ENCODE data around the gene HOXB9.

Gene HOXB9

GRCh38 chr17:48642843-48643696 is 16.9 kb upstream of the HOXB9 start:
- peaks cover 95% of the 10 kb centered on the region for H3K27me3 Mint-ChIP-seq
- no peak overlapping the region for H3K4me3 Mint-ChIP-seq
- no peaks in the 10 kb centered on the region for H3K9me3 Mint-ChIP-seq
- H3K4me1 Mint-ChIP-seq (ENCODE audit: low read depth), result peaks cover 19% of the 10 kb centered on the region
- no peaks in the 10 kb centered on the region for H3K36me3 Mint-ChIP-seq (ENCODE audit: low read depth)
- no peak for DNase-seq
- no peak overlapping the region for H3K27ac Mint-ChIP-seq

- Mint-ChIP-seq H3K9me3 (no peaks in the 10 kb centered on the region), H3K4me3 (no peak overlapping the region), H3K4me1 (ENCODE audit: low read depth) (peaks cover 13% of the 10 kb centered on the region), H3K36me3 (ENCODE audit: low read depth) (no peaks in the 10 kb centered on the region), H3K27me3 (peaks cover 96% of the 10 kb centered on the region), H3K27ac (no peak overlapping the region)
- DNase-seq, result no peak
These were observed 16.1 kb upstream of the HOXB9 start for GRCh38 chr17:48642059-48642842.

GRCh38 chr17:48641541-48642058 is 15.4 kb upstream of the HOXB9 start:
- H3K36me3 Mint-ChIP-seq (ENCODE audit: low read depth), result no peaks in the 10 kb centered on the region
- H3K9me3 Mint-ChIP-seq, result no peaks in the 10 kb centered on the region
- peaks cover 13% of the 10 kb centered on the region for H3K4me1 Mint-ChIP-seq (ENCODE audit: low read depth)
- no peak overlapping the region for H3K27ac Mint-ChIP-seq
- DNase-seq, result no peak
- H3K4me3 Mint-ChIP-seq, result no peak overlapping the region
- peaks cover 98% of the 10 kb centered on the region for H3K27me3 Mint-ChIP-seq

GRCh38 chr17:48640858-48641180 is 14.7 kb upstream of the HOXB9 start:
- Mint-ChIP-seq H3K9me3 (no peaks in the 10 kb centered on the region), H3K4me1 (ENCODE audit: low read depth) (peaks cover 15% of the 10 kb centered on the region), H3K27ac (no peak overlapping the region), H3K27me3 (peaks cover 98% of the 10 kb centered on the region), H3K4me3 (no peak overlapping the region), H3K36me3 (ENCODE audit: low read depth) (no peaks in the 10 kb centered on the region)
- no peak for DNase-seq

GRCh38 chr17:48639982-48640857 is 14.1 kb upstream of the HOXB9 start:
- H3K4me3 Mint-ChIP-seq, result no peak overlapping the region
- H3K9me3 Mint-ChIP-seq, result no peaks in the 10 kb centered on the region
- H3K27ac Mint-ChIP-seq, result no peak overlapping the region
- no peak for DNase-seq
- peaks cover 15% of the 10 kb centered on the region for H3K4me1 Mint-ChIP-seq (ENCODE audit: low read depth)
- H3K27me3 Mint-ChIP-seq, result peaks cover 98% of the 10 kb centered on the region
- H3K36me3 Mint-ChIP-seq (ENCODE audit: low read depth), result no peaks in the 10 kb centered on the region

GRCh38 chr17:48639136-48639535 is 13.0 kb upstream of the HOXB9 start:
- no peak for DNase-seq
- Mint-ChIP-seq H3K36me3 (ENCODE audit: low read depth) (no peaks in the 10 kb centered on the region), H3K9me3 (no peaks in the 10 kb centered on the region), H3K4me1 (ENCODE audit: low read depth) (peaks cover 19% of the 10 kb centered on the region), H3K4me3 (no peak overlapping the region), H3K27ac (no peak overlapping the region), H3K27me3 (peaks cover 98% of the 10 kb centered on the region)

GRCh38 chr17:48637323-48638260 is 11.4 kb upstream of the HOXB9 start:
- no peak for DNase-seq
- Mint-ChIP-seq H3K27me3 (peaks cover 96% of the 10 kb centered on the region), H3K9me3 (no peaks in the 10 kb centered on the region), H3K4me3 (no peak overlapping the region), H3K4me1 (ENCODE audit: low read depth) (peaks cover 25% of the 10 kb centered on the region), H3K36me3 (ENCODE audit: low read depth) (no peaks in the 10 kb centered on the region), H3K27ac (no peak overlapping the region)

GRCh38 chr17:48636177-48637018 is 10.2 kb upstream of the HOXB9 start:
- peaks cover 96% of the 10 kb centered on the region for H3K27me3 Mint-ChIP-seq

GRCh38 chr17:48634493-48635208 is 8.5 kb upstream of the HOXB9 start:
- no peak overlapping the region for H3K27ac Mint-ChIP-seq
- DNase-seq, result no peak
- H3K36me3 Mint-ChIP-seq (ENCODE audit: low read depth), result no peaks in the 10 kb centered on the region
- H3K27me3 Mint-ChIP-seq, result peaks cover 98% of the 10 kb centered on the region
- peak overlapping the region; percentile 71 for H3K4me3 Mint-ChIP-seq
- H3K9me3 Mint-ChIP-seq, result no peaks in the 10 kb centered on the region
- peaks cover 16% of the 10 kb centered on the region for H3K4me1 Mint-ChIP-seq (ENCODE audit: low read depth)

More at GRCh38 chr17:48636177-48637018, 10.2 kb upstream of the HOXB9 start:
- H3K27ac Mint-ChIP-seq, result no peak overlapping the region
- no peaks in the 10 kb centered on the region for H3K9me3 Mint-ChIP-seq
- peak overlapping the region; percentile 31 for H3K4me3 Mint-ChIP-seq
- peak; percentile 85 for DNase-seq
- H3K36me3 Mint-ChIP-seq (ENCODE audit: low read depth), result no peaks in the 10 kb centered on the region
- peaks cover 18% of the 10 kb centered on the region for H3K4me1 Mint-ChIP-seq (ENCODE audit: low read depth)

GRCh38 chr17:48633266-48633677 is 7.1 kb upstream of the HOXB9 start:
- H3K9me3 Mint-ChIP-seq, result no peaks in the 10 kb centered on the region
- H3K27ac Mint-ChIP-seq, result no peak overlapping the region
- no peaks in the 10 kb centered on the region for H3K36me3 Mint-ChIP-seq (ENCODE audit: low read depth)
- DNase-seq, result peak; percentile 29
- H3K4me1 Mint-ChIP-seq (ENCODE audit: low read depth), result peaks cover 16% of the 10 kb centered on the region
- H3K27me3 Mint-ChIP-seq, result peaks cover 98% of the 10 kb centered on the region
- peak overlapping the region; percentile 71 for H3K4me3 Mint-ChIP-seq

GRCh38 chr17:48632579-48633265 is 6.6 kb upstream of the HOXB9 start:
- no peak overlapping the region for H3K4me3 Mint-ChIP-seq
- H3K27ac Mint-ChIP-seq, result no peak overlapping the region
- H3K9me3 Mint-ChIP-seq, result no peaks in the 10 kb centered on the region

More at GRCh38 chr17:48632579-48633265, 6.6 kb upstream of the HOXB9 start:
- Mint-ChIP-seq H3K4me1 (ENCODE audit: low read depth) (peaks cover 16% of the 10 kb centered on the region), H3K27me3 (peaks cover 98% of the 10 kb centered on the region), H3K36me3 (ENCODE audit: low read depth) (no peaks in the 10 kb centered on the region)
- DNase-seq, result peak; percentile 23

Data from activated T-cell treated with anti-CD3 and anti-CD28 coated beads, Interleukin-2, amount 50 U/mL, for 24 hours (primary cell).